Kidney epithelial cell (primary cell): ENCODE measurements around the gene IRGQ. TPM values are rescaled to one million over a fixed set of nuclear protein-coding genes. Genes with fewer than 3 reads are reported as not detected.

Experiments used
- DNase-seq: peaks from one replicate; pipeline ENCODE4 v3.0.0-alpha.2; 2010; ENCODE audit warnings: low read depth
- H3K27me3 ChIP-seq: 2 replicates; pipeline ENCODE4 v1.6.0; 2011; ENCODE audit warnings: low read length; ENCODE audit not compliant: control insufficient read depth, insufficient read depth
- H3K36me3 ChIP-seq: 2 replicates; pipeline ENCODE4 v1.5.1; 2011; ENCODE audit warnings: low read length; ENCODE audit not compliant: control insufficient read depth, insufficient read depth
- H3K4me3 ChIP-seq: 2 replicates; pipeline ENCODE4 v1.5.1; 2011; ENCODE audit warnings: low read depth, mild to moderate bottlenecking, control low read depth, low read length
- total RNA-seq: library from RNA; depleted of rRNA; stranded (reverse); fragments of >200 nt; gene quantifications from 2 replicates; pipeline ENCODE4 v1.2.3, GENCODE V29; 2015
- TF ChIP-seq, protein P1 (sequence below): IDR thresholded peaks from 2 replicates; pipeline ENCODE4 v1.5.1; 2011; ENCODE audit warnings: mild to moderate bottlenecking, moderate library complexity, low read length, control low read depth, inconsistent platforms; ENCODE audit not compliant: insufficient read depth, poor library complexity, severe bottlenecking

The IRGQ gene
- total RNA-seq, 1 donor from 2014 or later = 49.6 TPM

DNA sequence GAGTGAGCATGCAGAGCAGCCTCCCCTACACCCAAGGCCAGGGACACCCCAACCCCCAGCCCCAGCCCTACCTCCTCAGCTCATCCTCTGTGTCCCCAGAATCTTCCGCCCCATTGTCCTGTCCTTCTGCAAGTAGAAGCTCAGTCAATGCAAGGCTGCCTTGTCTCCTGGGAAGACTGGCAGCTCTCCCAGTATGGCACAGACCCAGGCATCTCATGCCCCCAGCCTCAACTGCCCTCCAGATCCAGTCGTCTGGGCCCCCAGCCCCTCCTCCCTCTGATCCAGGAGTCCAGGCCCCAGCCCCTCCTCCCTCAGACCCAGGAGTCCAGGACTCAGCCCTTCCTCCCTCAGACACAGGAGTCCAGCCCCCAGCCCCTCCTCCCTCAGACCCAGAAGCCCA is 50.0 kb downstream of the IRGQ start:
- Histone ChIP-seq H3K36me3 (peaks cover 2% of the 10 kb centered on the region), H3K4me3 (no peak overlapping the region), H3K27me3 (no peaks in the 10 kb centered on the region)
- TF ChIP-seq, protein P1, sequence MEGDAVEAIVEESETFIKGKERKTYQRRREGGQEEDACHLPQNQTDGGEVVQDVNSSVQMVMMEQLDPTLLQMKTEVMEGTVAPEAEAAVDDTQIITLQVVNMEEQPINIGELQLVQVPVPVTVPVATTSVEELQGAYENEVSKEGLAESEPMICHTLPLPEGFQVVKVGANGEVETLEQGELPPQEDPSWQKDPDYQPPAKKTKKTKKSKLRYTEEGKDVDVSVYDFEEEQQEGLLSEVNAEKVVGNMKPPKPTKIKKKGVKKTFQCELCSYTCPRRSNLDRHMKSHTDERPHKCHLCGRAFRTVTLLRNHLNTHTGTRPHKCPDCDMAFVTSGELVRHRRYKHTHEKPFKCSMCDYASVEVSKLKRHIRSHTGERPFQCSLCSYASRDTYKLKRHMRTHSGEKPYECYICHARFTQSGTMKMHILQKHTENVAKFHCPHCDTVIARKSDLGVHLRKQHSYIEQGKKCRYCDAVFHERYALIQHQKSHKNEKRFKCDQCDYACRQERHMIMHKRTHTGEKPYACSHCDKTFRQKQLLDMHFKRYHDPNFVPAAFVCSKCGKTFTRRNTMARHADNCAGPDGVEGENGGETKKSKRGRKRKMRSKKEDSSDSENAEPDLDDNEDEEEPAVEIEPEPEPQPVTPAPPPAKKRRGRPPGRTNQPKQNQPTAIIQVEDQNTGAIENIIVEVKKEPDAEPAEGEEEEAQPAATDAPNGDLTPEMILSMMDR = no peak
- DNase-seq = no peak

DNA sequence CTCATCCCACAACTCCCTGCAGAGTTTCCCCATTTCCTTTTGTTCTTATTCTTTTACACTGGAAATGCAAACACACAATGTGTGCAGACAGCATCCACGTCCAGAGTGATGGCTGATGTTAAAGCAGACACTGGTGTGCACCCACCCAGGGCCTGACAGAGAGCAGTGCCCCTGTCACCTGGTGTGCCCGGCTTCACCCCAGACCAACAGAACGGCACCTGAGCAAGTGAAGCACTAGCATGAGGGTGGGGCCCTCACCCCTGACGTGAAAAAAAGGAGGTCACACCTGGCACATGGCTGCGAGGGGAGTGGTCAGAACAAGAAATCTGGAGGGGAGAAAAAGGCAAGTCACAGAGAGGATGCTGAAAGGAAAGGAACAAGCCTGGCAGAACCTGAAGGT is 50.7 kb downstream of the IRGQ start:
- no peaks in the 10 kb centered on the region for H3K27me3 ChIP-seq
- no peak overlapping the region for H3K4me3 ChIP-seq
- no peak for DNase-seq
- peaks cover 2% of the 10 kb centered on the region for H3K36me3 ChIP-seq
- TF ChIP-seq, protein P1 = no peak

DNA sequence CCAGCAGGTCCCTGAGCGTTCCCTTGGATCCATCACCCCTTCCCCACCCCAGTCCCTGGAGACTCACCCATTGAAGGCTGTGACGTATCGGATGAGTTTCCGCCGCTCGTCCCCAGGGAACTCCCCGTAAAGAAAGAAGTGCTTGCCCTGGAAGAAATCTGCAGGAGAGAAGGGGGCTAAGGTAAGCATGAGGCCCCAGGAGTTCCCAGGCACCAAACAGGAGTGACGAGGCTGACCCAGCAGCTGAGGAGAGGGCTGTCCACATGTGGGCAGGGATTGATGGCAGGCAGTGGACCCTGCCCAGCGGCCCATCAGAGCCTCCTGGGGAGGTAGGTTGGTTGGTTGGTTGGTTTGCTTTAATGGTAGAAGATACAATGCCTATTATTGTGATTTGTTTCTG is 51.9 kb downstream of the IRGQ start:
- TF ChIP-seq, protein P1 = no peak
- Histone ChIP-seq H3K27me3 (no peaks in the 10 kb centered on the region), H3K4me3 (no peak overlapping the region), H3K36me3 (peaks cover 3% of the 10 kb centered on the region)
- no peak for DNase-seq

DNA sequence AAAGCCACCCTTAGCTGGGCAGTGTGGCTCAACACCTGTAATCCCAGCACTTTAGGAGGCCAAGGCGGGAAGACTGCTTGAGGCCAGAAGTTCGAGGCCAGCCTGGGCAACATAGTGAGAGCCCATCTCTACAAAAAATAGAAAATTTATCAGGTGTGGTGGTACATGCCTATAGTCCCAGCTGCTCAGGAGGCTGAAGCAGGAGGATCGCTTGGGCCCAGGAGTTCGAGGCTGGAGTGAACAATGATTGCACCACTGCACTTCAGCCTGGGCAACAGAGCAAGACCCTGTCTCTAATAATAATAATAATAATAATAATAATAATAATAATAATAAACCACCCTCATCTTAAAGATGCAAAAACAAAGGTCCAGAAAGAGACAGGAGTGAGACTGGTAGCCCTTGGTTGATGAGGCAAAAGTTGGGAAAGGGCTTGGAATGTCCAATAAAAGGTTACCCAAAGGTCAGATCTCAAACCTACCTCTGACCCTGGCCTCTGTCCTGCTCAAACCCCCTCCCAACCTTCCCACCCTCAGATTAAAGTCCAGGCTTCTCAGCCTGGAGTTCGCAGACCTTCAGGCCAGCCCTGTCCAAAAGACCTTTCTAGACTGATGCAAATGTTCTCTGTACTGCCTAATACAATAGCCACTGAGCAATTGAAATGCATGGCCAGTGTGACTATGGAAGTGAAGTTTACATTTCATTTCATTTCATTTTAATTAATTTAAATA is 53.8 kb downstream of the IRGQ start:
- no peak overlapping the region for H3K4me3 ChIP-seq
- peaks cover 3% of the 10 kb centered on the region for H3K36me3 ChIP-seq
- no peaks in the 10 kb centered on the region for H3K27me3 ChIP-seq
- DNase-seq = no peak
- TF ChIP-seq, protein P1 = no peak

DNA sequence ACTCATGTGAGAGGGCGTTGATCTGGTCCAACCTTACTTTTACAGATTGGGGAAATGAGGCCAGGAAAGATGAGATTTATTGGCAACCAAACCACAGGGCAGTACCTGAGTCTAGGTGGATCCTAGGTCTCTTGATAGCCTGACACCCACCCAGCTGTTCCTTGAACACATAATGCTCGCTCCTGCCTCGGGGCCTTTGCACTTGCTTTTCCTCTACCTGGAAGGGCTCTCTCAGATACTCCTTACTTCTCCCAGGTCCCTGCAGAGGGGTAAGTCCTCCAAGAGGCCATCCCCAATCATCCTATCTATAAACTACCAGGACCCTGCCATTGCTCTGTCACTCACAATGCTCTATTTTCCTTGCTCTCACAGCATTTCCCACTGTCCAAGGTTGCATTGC is 55.6 kb downstream of the IRGQ start:
- Histone ChIP-seq H3K27me3 (no peaks in the 10 kb centered on the region), H3K4me3 (no peak overlapping the region), H3K36me3 (peaks cover 3% of the 10 kb centered on the region)
- TF ChIP-seq, protein P1 = no peak
- DNase-seq = no peak

DNA sequence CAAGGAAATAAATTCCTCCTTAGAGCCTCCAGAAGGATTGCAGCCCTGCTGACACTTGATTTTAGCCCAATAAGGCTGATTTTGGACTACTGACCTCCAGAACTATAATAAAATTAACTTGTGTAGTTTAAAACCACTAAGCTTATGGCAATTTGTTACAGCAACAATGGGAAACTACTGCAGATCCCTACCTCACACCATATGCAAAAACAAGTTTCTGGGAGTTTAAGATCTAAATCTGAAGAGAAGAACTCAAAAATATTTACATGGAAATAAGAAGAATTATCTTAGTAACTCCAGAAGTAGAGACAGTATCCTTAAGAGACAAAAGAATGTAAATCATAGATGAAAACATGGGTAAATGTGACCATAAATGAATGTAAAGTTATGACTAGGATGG is 57.0 kb downstream of the IRGQ start:
- TF ChIP-seq, protein P1 = no peak
- peaks cover 3% of the 10 kb centered on the region for H3K36me3 ChIP-seq
- no peak overlapping the region for H3K4me3 ChIP-seq
- no peak for DNase-seq
- no peaks in the 10 kb centered on the region for H3K27me3 ChIP-seq
